ENCODE results near the gene PIGN. TPM values are rescaled to one million over a fixed set of nuclear protein-coding genes. Genes with fewer than 3 reads are reported as not detected.

Gene PIGN
- total RNA-seq, 1 experiment from 2014 or later, result 30.9 TPM

DNA sequence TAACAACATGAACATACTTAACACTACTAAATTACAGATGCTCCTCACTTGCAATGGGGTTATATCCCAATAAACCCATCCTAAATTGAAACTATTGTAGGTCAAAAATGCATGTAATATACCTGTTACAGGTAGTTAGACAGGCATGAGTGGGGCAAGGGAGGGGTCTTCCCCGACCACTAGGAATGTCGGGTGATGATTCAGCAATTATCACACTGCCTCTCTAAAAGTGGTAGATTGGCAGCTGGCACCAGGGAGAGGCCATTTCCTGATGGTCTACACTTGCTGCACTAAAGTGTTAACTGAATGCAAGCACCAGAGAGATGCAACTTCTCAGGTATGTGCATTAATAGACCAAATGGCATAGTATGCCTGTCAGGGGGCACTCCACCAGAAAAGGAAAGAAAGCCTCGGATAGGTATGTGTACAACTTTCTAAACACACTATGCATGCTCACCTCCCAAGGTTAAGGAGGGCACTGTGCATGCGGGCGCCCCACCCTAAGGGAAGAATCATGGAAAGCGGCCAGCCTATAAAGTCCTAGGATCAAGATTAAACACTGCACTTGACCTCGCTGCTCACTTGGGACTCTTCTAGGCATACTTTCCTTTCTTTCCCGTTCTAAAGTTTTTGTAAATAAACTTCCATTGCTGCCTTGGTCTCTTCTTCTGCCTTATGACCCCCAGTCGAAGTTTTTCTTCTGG lies 35.6 kb downstream of the PIGN start:
- Histone ChIP-seq H3K56ac (ENCODE audit: insufficient read length, low read depth, low read length) (no peak overlapping the region), H4K5ac (ENCODE audit: insufficient read length, low read depth, low read length) (no peak overlapping the region), H2BK20ac (ENCODE audit: low read depth, low read length, poor library complexity, severe bottlenecking) (no peak overlapping the region), H4K20me1 (ENCODE audit: control insufficient read depth, insufficient read depth, insufficient read length) (no peaks in the 10 kb centered on the region), H3K27ac (ENCODE audit: insufficient read length, low read depth, low read length) (no peak overlapping the region), H2AFZ (ENCODE audit: low read length) (no peak overlapping the region), H3K27me3 (ENCODE audit: insufficient read depth, low read length) (no peaks in the 10 kb centered on the region), H3K14ac (ENCODE audit: insufficient read depth, low read length) (no peak overlapping the region), H3K18ac (ENCODE audit: insufficient read length, low read depth, low read length) (no peak overlapping the region), H2BK15ac (ENCODE audit: low read depth, low read length) (no peak overlapping the region), H4K91ac (ENCODE audit: insufficient read length, low read depth, low read length) (no peak overlapping the region), H2BK120ac (ENCODE audit: low read depth, low read length, poor library complexity, severe bottlenecking) (no peak overlapping the region), H4K8ac (replicated peaks; ENCODE audit: insufficient read length, low read depth, low read length) (no peak overlapping the region), H3K4me1 (ENCODE audit: insufficient read depth, low read length) (peaks cover 2% of the 10 kb centered on the region; the same call in 1 of the 2 replicates), H3K9ac (ENCODE audit: extremely low read depth, insufficient read length, low read length) (no peak overlapping the region), H2AK5ac (ENCODE audit: insufficient read length, low read length) (no peak overlapping the region), H2BK12ac (ENCODE audit: insufficient read length, low read depth, low read length) (no peak overlapping the region), H3K23ac (ENCODE audit: insufficient read length, low read depth, low read length) (no peak overlapping the region), H3T11ph (ENCODE audit: low read length) (no peak overlapping the region), H3K79me2 (ENCODE audit: insufficient read depth, low read length) (no peaks in the 10 kb centered on the region), H3K9me3 (ENCODE audit: control insufficient read depth, low read depth, low read length) (no peaks in the 10 kb centered on the region), H3K23me2 (ENCODE audit: insufficient read length, low read depth, low read length, poor library complexity, severe bottlenecking) (no peaks in the 10 kb centered on the region), H3K79me1 (ENCODE audit: insufficient read depth, low read depth, low read length, poor library complexity, severe bottlenecking) (no peaks in the 10 kb centered on the region), H3K4ac (ENCODE audit: low read depth, low read length) (no peak overlapping the region), H2BK5ac (ENCODE audit: insufficient read length, low read length) (no peak overlapping the region), H3K4me2 (ENCODE audit: insufficient read depth, insufficient read length, low read length) (no peak overlapping the region)
- DNase-seq, result no peak
- Mint-ChIP-seq H3K9me3 (no peaks in the 10 kb centered on the region), H3K4me1 (peaks cover 5 to 6% of the 10 kb centered on the region in 2 experiments), H3K27me3 (ENCODE audit: low read depth) (no peaks in the 10 kb centered on the region), H3K36me3 (ENCODE audit: insufficient read depth in 1 of 3, low read depth in 3 of 3) (peaks cover 0 to 7% (median 0%) of the 10 kb centered on the region in 3 experiments; a peak in 1 of 7 replicates), H3K27ac (no peak overlapping the region), H3K4me3 (no peak overlapping the region)
- no CpG with 5 or more reads among the region's 9 CpGs for WGBS (ENCODE audit: extremely low coverage, insufficient read length, low lambda C conversion rate)
- TF ChIP-seq, protein P1, sequence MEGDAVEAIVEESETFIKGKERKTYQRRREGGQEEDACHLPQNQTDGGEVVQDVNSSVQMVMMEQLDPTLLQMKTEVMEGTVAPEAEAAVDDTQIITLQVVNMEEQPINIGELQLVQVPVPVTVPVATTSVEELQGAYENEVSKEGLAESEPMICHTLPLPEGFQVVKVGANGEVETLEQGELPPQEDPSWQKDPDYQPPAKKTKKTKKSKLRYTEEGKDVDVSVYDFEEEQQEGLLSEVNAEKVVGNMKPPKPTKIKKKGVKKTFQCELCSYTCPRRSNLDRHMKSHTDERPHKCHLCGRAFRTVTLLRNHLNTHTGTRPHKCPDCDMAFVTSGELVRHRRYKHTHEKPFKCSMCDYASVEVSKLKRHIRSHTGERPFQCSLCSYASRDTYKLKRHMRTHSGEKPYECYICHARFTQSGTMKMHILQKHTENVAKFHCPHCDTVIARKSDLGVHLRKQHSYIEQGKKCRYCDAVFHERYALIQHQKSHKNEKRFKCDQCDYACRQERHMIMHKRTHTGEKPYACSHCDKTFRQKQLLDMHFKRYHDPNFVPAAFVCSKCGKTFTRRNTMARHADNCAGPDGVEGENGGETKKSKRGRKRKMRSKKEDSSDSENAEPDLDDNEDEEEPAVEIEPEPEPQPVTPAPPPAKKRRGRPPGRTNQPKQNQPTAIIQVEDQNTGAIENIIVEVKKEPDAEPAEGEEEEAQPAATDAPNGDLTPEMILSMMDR (conservative IDR thresholded peaks at IDR 0.05), result no peak

All from H9 (cell line).